HepG2 (cell line): Measurements from ENCODE around the gene NRL. TPM values are rescaled to one million over a fixed set of nuclear protein-coding genes. Genes with fewer than 3 reads are reported as not detected.

Source experiments
- RBM22 ChIP-seq: fragments of 200-400 bp; formaldehyde crosslinking; optimal IDR thresholded peaks from 2 replicates; pipeline ENCODE3; 2017; ENCODE audit warnings: mild to moderate bottlenecking, low read length, moderate library complexity
- SRSF1 ChIP-seq: fragments of 200-400 bp; formaldehyde crosslinking; optimal IDR thresholded peaks from 2 replicates; pipeline ENCODE3; 2017; ENCODE audit warnings: mild to moderate bottlenecking, low read depth, low read length, moderate library complexity
- U2AF2 ChIP-seq: fragments of 200-400 bp; formaldehyde crosslinking; IDR thresholded peaks from 2 replicates; pipeline ENCODE4 v1.6.1; 2017; ENCODE audit warnings: low read depth, mild to moderate bottlenecking, low read length
- ZNF484 ChIP-seq: sonication (generic); formaldehyde crosslinking; IDR thresholded peaks from 2 replicates; pipeline ENCODE4 v1.5.1; 2020; ENCODE audit warnings: mild to moderate bottlenecking, low read depth, missing genetic modification reagents, borderline replicate concordance
- polyA plus RNA-seq, 8 experiments: library from polyadenylated mRNA; depleted of rRNA in 3 of 8; stranded (reverse) in 7 of 8; unstranded in 1 of 8; fragments of >200 nt; fragmentation: Illumina TruSeq in 4 of 8; extraction: Trizol in 4 of 8; gene quantifications; 2 replicates each; pipeline versions ENCODE4 v1.2.1 to v1.2.3, GENCODE V29; 2011 to 2016; ENCODE audit warnings: low read depth in 4 of 8, missing spikeins in 1 of 8, mixed read lengths in 1 of 8; ENCODE audit not compliant: insufficient read depth in 1 of 8
- total RNA-seq, 5 experiments: library from RNA; depleted of rRNA; stranded (reverse); fragments of >200 nt; fragmentation: Illumina TruSeq; extraction: Trizol; gene quantifications; 2 replicates each; pipeline ENCODE4 v1.2.3, GENCODE V29; 2016; ENCODE audit warnings: low read depth in 1 of 5
- TF ChIP-seq, protein P1 (sequence below): sonication (generic); formaldehyde crosslinking; IDR thresholded peaks from 2 replicates; pipeline ENCODE4 v1.8.1; 2023; ENCODE audit warnings: mild to moderate bottlenecking, missing genetic modification reagents, borderline replicate concordance
- TF ChIP-seq, protein P2 (sequence below): IDR thresholded peaks from 2 replicates; pipeline ENCODE4 v1.6.1; 2016; ENCODE audit warnings: low read depth, control low read depth
- TF ChIP-seq, protein P3 (sequence below): sonication (generic); formaldehyde crosslinking; IDR thresholded peaks from 2 replicates; pipeline ENCODE4 v1.5.1; 2020; ENCODE audit warnings: missing genetic modification reagents, mild to moderate bottlenecking, borderline replicate concordance
- TF ChIP-seq, protein P4 (sequence below): sonication (generic); formaldehyde crosslinking; IDR thresholded peaks from 2 replicates; pipeline ENCODE4 v1.4.0; 2020; ENCODE audit warnings: missing genetic modification reagents
- TF ChIP-seq, protein P5 (sequence below), 2 experiments: IDR thresholded peaks; 2 replicates each; pipeline ENCODE4 v1.6.1; 2011 to 2012; ENCODE audit warnings: low read length in 2 of 2, borderline replicate concordance in 1 of 2, low read depth in 1 of 2, mild to moderate bottlenecking in 1 of 2, moderate library complexity in 1 of 2
- TF ChIP-seq, protein P6 (sequence below): sonication (generic); formaldehyde crosslinking; IDR thresholded peaks from 2 replicates; pipeline ENCODE4 v1.5.0; 2020; ENCODE audit warnings: mild to moderate bottlenecking, missing genetic modification reagents, borderline replicate concordance

NRL gene
- total and polyA plus RNA-seq, 2 of the 13 experiments (the other 11 are each of a cell fraction or from before 2014, with no cell fraction given) = 2.5 to 4.7 TPM

DNA sequence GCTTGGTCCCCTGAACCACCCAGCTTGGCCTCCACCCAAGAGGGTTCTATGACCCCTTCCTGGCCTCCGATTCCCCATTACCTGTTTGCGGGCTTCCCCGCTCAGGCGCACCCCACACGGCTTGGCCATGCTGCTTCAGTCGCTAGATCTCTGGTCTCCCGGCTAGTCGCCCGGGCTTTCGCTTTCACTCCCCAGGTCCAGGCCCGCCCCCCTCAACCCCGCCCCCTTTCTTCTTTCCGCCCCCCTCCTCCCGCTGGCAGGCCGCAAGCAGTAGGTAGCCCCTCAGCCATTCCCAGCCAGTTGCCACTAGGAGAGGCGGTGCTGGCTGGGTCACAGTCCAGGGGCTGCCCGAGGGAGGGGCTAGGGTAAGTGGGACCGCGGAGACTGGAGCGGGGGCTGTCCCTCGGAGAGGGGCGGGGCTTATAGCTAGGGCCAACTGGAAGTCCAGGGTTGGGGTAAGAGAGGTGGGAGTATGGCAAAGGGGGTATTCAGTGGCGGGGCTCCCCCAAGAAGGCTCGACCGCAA is 31.8 kb upstream of the NRL start, which contains the start of gene PSME2 (continued):
- peak; percentile 98 for TF ChIP-seq SRSF1
- TF ChIP-seq, protein P1, sequence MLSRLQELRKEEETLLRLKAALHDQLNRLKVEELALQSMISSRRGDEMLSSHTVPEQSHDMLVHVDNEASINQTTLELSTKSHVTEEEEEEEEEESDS (CRISPR knock-in tag) = peak; percentile 76; the same call in 1 of the 2 replicates
- no peak for TF ChIP-seq ZNF484
- TF ChIP-seq, protein P2, sequence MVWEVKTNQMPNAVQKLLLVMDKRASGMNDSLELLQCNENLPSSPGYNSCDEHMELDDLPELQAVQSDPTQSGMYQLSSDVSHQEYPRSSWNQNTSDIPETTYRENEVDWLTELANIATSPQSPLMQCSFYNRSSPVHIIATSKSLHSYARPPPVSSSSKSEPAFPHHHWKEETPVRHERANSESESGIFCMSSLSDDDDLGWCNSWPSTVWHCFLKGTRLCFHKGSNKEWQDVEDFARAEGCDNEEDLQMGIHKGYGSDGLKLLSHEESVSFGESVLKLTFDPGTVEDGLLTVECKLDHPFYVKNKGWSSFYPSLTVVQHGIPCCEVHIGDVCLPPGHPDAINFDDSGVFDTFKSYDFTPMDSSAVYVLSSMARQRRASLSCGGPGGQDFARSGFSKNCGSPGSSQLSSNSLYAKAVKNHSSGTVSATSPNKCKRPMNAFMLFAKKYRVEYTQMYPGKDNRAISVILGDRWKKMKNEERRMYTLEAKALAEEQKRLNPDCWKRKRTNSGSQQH (CRISPR knock-in tag) = peak; percentile 45; the same call in 1 of the 2 replicates
- TF ChIP-seq RBM22 = no peak
- no peak for TF ChIP-seq U2AF2
- TF ChIP-seq, protein P3, sequence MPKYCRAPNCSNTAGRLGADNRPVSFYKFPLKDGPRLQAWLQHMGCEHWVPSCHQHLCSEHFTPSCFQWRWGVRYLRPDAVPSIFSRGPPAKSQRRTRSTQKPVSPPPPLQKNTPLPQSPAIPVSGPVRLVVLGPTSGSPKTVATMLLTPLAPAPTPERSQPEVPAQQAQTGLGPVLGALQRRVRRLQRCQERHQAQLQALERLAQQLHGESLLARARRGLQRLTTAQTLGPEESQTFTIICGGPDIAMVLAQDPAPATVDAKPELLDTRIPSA (CRISPR knock-in tag) = no peak
- TF ChIP-seq, protein P4, sequence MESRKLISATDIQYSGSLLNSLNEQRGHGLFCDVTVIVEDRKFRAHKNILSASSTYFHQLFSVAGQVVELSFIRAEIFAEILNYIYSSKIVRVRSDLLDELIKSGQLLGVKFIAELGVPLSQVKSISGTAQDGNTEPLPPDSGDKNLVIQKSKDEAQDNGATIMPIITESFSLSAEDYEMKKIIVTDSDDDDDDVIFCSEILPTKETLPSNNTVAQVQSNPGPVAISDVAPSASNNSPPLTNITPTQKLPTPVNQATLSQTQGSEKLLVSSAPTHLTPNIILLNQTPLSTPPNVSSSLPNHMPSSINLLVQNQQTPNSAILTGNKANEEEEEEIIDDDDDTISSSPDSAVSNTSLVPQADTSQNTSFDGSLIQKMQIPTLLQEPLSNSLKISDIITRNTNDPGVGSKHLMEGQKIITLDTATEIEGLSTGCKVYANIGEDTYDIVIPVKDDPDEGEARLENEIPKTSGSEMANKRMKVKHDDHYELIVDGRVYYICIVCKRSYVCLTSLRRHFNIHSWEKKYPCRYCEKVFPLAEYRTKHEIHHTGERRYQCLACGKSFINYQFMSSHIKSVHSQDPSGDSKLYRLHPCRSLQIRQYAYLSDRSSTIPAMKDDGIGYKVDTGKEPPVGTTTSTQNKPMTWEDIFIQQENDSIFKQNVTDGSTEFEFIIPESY (CRISPR knock-in tag) = peak; percentile 25; the same call in 1 of the 2 replicates
- TF ChIP-seq, protein P5, sequence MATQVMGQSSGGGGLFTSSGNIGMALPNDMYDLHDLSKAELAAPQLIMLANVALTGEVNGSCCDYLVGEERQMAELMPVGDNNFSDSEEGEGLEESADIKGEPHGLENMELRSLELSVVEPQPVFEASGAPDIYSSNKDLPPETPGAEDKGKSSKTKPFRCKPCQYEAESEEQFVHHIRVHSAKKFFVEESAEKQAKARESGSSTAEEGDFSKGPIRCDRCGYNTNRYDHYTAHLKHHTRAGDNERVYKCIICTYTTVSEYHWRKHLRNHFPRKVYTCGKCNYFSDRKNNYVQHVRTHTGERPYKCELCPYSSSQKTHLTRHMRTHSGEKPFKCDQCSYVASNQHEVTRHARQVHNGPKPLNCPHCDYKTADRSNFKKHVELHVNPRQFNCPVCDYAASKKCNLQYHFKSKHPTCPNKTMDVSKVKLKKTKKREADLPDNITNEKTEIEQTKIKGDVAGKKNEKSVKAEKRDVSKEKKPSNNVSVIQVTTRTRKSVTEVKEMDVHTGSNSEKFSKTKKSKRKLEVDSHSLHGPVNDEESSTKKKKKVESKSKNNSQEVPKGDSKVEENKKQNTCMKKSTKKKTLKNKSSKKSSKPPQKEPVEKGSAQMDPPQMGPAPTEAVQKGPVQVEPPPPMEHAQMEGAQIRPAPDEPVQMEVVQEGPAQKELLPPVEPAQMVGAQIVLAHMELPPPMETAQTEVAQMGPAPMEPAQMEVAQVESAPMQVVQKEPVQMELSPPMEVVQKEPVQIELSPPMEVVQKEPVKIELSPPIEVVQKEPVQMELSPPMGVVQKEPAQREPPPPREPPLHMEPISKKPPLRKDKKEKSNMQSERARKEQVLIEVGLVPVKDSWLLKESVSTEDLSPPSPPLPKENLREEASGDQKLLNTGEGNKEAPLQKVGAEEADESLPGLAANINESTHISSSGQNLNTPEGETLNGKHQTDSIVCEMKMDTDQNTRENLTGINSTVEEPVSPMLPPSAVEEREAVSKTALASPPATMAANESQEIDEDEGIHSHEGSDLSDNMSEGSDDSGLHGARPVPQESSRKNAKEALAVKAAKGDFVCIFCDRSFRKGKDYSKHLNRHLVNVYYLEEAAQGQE (IDR thresholded peaks at IDR 0.05; ENCODE audit: borderline replicate concordance in 1 of 2, low read depth in 1 of 2, low read length in 2 of 2) = 0 out of 4 replicates have a peak, but pooled peaks of 1 of the 2 experiments have one; percentile 7
- TF ChIP-seq, protein P6, sequence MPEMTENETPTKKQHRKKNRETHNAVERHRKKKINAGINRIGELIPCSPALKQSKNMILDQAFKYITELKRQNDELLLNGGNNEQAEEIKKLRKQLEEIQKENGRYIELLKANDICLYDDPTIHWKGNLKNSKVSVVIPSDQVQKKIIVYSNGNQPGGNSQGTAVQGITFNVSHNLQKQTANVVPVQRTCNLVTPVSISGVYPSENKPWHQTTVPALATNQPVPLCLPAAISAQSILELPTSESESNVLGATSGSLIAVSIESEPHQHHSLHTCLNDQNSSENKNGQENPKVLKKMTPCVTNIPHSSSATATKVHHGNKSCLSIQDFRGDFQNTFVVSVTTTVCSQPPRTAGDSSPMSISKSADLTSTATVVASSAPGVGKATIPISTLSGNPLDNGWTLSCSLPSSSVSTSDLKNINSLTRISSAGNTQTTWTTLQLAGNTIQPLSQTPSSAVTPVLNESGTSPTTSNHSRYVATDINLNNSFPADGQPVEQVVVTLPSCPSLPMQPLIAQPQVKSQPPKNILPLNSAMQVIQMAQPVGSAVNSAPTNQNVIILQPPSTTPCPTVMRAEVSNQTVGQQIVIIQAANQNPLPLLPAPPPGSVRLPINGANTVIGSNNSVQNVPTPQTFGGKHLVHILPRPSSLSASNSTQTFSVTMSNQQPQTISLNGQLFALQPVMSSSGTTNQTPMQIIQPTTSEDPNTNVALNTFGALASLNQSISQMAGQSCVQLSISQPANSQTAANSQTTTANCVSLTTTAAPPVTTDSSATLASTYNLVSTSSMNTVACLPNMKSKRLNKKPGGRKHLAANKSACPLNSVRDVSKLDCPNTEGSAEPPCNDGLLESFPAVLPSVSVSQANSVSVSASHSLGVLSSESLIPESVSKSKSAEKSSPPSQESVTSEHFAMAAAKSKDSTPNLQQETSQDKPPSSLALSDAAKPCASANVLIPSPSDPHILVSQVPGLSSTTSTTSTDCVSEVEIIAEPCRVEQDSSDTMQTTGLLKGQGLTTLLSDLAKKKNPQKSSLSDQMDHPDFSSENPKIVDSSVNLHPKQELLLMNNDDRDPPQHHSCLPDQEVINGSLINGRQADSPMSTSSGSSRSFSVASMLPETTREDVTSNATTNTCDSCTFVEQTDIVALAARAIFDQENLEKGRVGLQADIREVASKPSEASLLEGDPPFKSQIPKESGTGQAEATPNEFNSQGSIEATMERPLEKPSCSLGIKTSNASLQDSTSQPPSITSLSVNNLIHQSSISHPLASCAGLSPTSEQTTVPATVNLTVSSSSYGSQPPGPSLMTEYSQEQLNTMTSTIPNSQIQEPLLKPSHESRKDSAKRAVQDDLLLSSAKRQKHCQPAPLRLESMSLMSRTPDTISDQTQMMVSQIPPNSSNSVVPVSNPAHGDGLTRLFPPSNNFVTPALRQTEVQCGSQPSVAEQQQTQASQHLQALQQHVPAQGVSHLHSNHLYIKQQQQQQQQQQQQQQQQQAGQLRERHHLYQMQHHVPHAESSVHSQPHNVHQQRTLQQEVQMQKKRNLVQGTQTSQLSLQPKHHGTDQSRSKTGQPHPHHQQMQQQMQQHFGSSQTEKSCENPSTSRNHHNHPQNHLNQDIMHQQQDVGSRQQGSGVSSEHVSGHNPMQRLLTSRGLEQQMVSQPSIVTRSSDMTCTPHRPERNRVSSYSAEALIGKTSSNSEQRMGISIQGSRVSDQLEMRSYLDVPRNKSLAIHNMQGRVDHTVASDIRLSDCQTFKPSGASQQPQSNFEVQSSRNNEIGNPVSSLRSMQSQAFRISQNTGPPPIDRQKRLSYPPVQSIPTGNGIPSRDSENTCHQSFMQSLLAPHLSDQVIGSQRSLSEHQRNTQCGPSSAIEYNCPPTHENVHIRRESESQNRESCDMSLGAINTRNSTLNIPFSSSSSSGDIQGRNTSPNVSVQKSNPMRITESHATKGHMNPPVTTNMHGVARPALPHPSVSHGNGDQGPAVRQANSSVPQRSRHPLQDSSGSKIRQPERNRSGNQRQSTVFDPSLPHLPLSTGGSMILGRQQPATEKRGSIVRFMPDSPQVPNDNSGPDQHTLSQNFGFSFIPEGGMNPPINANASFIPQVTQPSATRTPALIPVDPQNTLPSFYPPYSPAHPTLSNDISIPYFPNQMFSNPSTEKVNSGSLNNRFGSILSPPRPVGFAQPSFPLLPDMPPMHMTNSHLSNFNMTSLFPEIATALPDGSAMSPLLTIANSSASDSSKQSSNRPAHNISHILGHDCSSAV (CRISPR knock-in tag) = 0 out of 2 replicates have a peak, but pooled peaks have one; percentile 29
